RWPE2 (cell line): ENCODE results near the gene IL20.

ENCODE experiments used
- ATAC-seq: fragments of 200-7000 bp; cut with Tn5 transposase; 3 replicates; pipeline ENCODE4 v1.9.1; 2021; ENCODE audit warnings: low read depth
- DNase-seq: peaks from one replicate; pipeline ENCODE4 v3.0.0-alpha.2; 2020; ENCODE audit warnings: low spot score
- H3K27ac ChIP-seq: fragments of 450-650 bp; 2 replicates; pipeline ENCODE4 v1.5.1; 2017; ENCODE audit warnings: mild to moderate bottlenecking; ENCODE audit not compliant: poor library complexity, severe bottlenecking
- H3K27me3 ChIP-seq: fragments of 250-450 bp; sonication (Bioruptor Pico); 2 replicates; pipeline ENCODE4 v1.5.1; 2021; ENCODE audit warnings: mild to moderate bottlenecking, moderate library complexity; ENCODE audit not compliant: insufficient read depth, poor library complexity, severe bottlenecking
- H3K36me3 ChIP-seq: fragments of 250-450 bp; sonication (Bioruptor Pico); 2 replicates; pipeline ENCODE4 v1.5.1; 2020; ENCODE audit warnings: low read depth, mild to moderate bottlenecking, moderate library complexity
- H3K4me1 ChIP-seq: fragments of 250-450 bp; sonication (Bioruptor Pico); 2 replicates; pipeline ENCODE4 v1.5.1; 2021; ENCODE audit warnings: mild to moderate bottlenecking, moderate library complexity; ENCODE audit not compliant: insufficient read depth, poor library complexity, severe bottlenecking
- H3K4me3 ChIP-seq: fragments of 250-450 bp; sonication (Bioruptor Pico); 2 replicates; pipeline ENCODE4 v1.5.1; 2021; ENCODE audit warnings: mild to moderate bottlenecking, moderate library complexity; ENCODE audit not compliant: severe bottlenecking
- H3K9me3 ChIP-seq: fragments of 250-450 bp; sonication (Bioruptor Pico); 2 replicates; pipeline ENCODE4 v1.5.1; 2021; ENCODE audit warnings: mild to moderate bottlenecking, moderate library complexity; ENCODE audit not compliant: severe bottlenecking
- CTCF ChIP-seq: fragments of 450-650 bp; IDR thresholded peaks from one replicate; pipeline ENCODE4 v1.5.1; 2017; ENCODE audit warnings: mild to moderate bottlenecking, moderate library complexity; ENCODE audit not compliant: poor library complexity, severe bottlenecking

The IL20 gene

DNA sequence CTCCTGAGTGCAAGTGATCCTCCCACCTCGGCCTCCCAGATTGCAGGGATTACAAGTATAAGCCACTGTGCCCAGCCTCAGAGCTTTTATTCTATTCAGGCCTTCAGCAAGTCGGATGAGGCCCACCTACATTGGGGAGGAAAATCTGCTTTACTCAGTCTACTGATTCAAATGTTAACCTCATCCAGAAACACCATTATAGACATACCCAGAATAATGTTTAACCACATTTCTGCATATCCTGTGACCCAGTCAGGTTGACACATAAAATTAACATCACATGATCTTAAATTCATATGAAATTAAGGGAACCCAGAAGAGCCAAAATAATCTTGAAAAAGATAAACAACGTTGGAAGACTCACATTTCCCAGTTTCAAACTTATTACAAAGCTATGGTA, 14.9 kb downstream of the IL20 start:
- peaks cover 20% of the 10 kb centered on the region for H3K9me3 ChIP-seq
- TF ChIP-seq CTCF, result no peak
- no peaks in the 10 kb centered on the region for H3K27me3 ChIP-seq
- no peak for DNase-seq
- ATAC-seq, result no peak
- no peak overlapping the region for H3K4me3 ChIP-seq
- no peaks in the 10 kb centered on the region for H3K36me3 ChIP-seq
- H3K27ac ChIP-seq, result no peak overlapping the region
- peaks cover 3% of the 10 kb centered on the region for H3K4me1 ChIP-seq

DNA sequence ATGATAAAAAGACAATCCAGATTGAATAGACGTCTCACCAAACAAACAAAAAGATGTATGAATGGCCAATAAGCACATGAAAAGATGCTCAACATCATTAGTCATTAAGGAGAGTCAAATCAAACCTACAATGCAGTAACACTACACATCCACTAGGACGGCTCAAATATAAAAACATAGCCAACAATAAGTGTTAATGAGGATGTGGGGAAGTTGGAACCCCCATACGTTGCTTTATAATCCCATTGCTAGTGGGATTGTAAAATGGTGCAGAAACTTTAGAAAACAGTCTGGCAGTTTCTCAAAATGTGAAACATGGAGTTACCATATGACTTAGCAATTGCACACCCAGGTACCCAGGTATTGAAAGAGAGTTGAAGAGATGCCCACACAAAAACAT, 17.1 kb downstream of the IL20 start:
- DNase-seq, result no peak
- Histone ChIP-seq H3K4me1 (peaks cover 11% of the 10 kb centered on the region), H3K4me3 (no peak overlapping the region), H3K9me3 (peaks cover 20% of the 10 kb centered on the region), H3K27me3 (no peaks in the 10 kb centered on the region), H3K36me3 (no peaks in the 10 kb centered on the region), H3K27ac (no peak overlapping the region)
- no peak for ATAC-seq
- TF ChIP-seq CTCF, result peak; percentile 8

GRCh38 chr1:206883160-206883559, 17.7 kb downstream of the IL20 start:
- H3K4me1 ChIP-seq, result peaks cover 17% of the 10 kb centered on the region
- DNase-seq (no peak), ATAC-seq (no peak)
- H3K4me3 ChIP-seq, result no peak overlapping the region
- H3K27me3 ChIP-seq, result no peaks in the 10 kb centered on the region
- peaks cover 16% of the 10 kb centered on the region for H3K9me3 ChIP-seq
- TF ChIP-seq CTCF, result no peak
- no peak overlapping the region for H3K27ac ChIP-seq
- no peaks in the 10 kb centered on the region for H3K36me3 ChIP-seq

GRCh38 chr1:206883876-206884275, 18.5 kb downstream of the IL20 start:
- no peak for TF ChIP-seq CTCF
- ATAC-seq (no peak), DNase-seq (no peak)
- Histone ChIP-seq H3K27ac (no peak overlapping the region), H3K4me3 (no peak overlapping the region), H3K36me3 (no peaks in the 10 kb centered on the region), H3K4me1 (peaks cover 17% of the 10 kb centered on the region), H3K27me3 (no peaks in the 10 kb centered on the region), H3K9me3 (peaks cover 9% of the 10 kb centered on the region)

- Histone ChIP-seq H3K4me3 (no peak overlapping the region), H3K27ac (peak overlapping the region; percentile 37), H3K9me3 (no peaks in the 10 kb centered on the region), H3K4me1 (peaks cover 27% of the 10 kb centered on the region), H3K36me3 (no peaks in the 10 kb centered on the region), H3K27me3 (no peaks in the 10 kb centered on the region)
- no peak for DNase-seq
- no peak for ATAC-seq
- TF ChIP-seq CTCF, result no peak
These were observed 20.1 kb downstream of the IL20 start for GRCh38 chr1:206885341-206886060.
